ENCODE data around the gene MARS1.

DNA sequence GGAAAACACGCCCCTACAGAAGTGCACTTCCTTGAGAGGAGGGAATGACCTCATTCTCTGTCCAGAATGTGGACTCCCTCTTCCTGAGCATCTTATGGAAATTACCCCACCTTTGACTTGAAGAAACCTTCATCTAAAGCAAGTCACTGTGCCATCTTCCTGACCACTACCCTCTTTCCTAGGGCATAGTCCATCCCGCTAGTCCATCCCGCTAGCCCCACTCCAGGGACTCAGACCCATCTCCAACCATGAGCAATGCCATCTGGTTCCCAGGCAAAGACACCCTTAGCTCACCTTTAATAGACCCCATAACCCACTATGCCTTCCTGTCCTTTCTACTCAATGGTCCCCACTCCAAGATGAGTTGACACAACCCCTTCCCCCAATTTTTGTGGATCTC, 37.8 kb upstream of the MARS1 start:
- TF ChIP-seq, protein P1, sequence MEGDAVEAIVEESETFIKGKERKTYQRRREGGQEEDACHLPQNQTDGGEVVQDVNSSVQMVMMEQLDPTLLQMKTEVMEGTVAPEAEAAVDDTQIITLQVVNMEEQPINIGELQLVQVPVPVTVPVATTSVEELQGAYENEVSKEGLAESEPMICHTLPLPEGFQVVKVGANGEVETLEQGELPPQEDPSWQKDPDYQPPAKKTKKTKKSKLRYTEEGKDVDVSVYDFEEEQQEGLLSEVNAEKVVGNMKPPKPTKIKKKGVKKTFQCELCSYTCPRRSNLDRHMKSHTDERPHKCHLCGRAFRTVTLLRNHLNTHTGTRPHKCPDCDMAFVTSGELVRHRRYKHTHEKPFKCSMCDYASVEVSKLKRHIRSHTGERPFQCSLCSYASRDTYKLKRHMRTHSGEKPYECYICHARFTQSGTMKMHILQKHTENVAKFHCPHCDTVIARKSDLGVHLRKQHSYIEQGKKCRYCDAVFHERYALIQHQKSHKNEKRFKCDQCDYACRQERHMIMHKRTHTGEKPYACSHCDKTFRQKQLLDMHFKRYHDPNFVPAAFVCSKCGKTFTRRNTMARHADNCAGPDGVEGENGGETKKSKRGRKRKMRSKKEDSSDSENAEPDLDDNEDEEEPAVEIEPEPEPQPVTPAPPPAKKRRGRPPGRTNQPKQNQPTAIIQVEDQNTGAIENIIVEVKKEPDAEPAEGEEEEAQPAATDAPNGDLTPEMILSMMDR (IDR thresholded peaks at IDR 0.05): no peak
- no peak for TF ChIP-seq POLR2A (IDR thresholded peaks at IDR 0.05)
